ENCODE measurements around the gene HAUS7.

- TF ChIP-seq POLR2A (IDR thresholded peaks at IDR 0.05) (no peak), CTCF (IDR thresholded peaks at IDR 0.05) (no peak), EP300 (IDR thresholded peaks at IDR 0.05) (no peak)
Measured at GRCh38 chrX:153490217-153490930, 20.0 kb upstream of the HAUS7 start.
